PFSK-1 (cell line): ENCODE measurements around the gene PATL2.

Source experiments
- POLR2AphosphoS5 ChIP-seq: IDR thresholded peaks from 2 replicates; pipeline ENCODE4 v1.6.1; 2012; ENCODE audit warnings: low read depth, mild to moderate bottlenecking, control low read depth, low read length, moderate library complexity
- REST ChIP-seq, 2 experiments: IDR thresholded peaks; 2 replicates each; pipeline versions ENCODE4 v1.6.1 to v1.8.0; 2011 to 2012; ENCODE audit warnings: low read depth in 2 of 2, low read length in 2 of 2, control low read depth in 1 of 2, inconsistent platforms in 1 of 2, mild to moderate bottlenecking in 1 of 2, moderate library complexity in 1 of 2; ENCODE audit not compliant: insufficient read depth in 1 of 2
- SIN3A ChIP-seq: IDR thresholded peaks from 2 replicates; pipeline ENCODE4 v1.6.1; 2012; ENCODE audit warnings: mild to moderate bottlenecking, low read length, moderate library complexity, borderline replicate concordance; ENCODE audit not compliant: insufficient read depth
- TAF1 ChIP-seq: IDR thresholded peaks from 2 replicates; pipeline ENCODE4 v1.6.1; 2012; ENCODE audit warnings: low read length, control low read depth, borderline replicate concordance; ENCODE audit not compliant: insufficient read depth

- TF ChIP-seq REST (IDR thresholded peaks at IDR 0.05; ENCODE audit: insufficient read depth in 1 of 2, low read depth in 2 of 2, low read length in 2 of 2) (no peak), POLR2AphosphoS5 (no peak), SIN3A (no peak), TAF1 (no peak)
Observed at GRCh38 chr15:44656913-44657312, 54.2 kb downstream of the PATL2 start.
